Measurements from ENCODE around the gene TSC2. TPM values are rescaled to one million over a fixed set of nuclear protein-coding genes. Genes with fewer than 3 reads are reported as not detected.
A peak's percentile ranks its signal among the peaks of the same experiment; 100 is the strongest.

TSC2 gene
- total RNA-seq, 1 experiment from 2014 or later, result 59.3 TPM

DNA sequence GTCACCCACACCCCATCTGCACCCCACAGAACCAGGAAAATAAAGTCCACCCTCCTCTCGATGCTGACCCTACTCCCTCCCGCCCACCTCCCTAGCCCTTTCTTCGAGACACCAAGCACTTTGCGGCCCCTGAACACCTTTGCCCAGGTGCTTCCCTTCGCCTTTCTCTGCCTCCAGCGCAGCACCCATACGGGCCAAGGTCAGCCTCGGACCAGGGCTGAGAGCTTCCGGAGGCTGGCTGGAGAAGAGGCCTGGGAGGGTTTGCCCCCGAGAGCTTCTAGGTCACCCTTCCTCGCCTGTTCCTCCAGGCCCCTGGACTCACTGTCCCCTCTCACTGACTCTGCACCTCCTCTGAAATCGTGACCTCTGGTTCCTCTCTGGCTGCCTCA is 23.8 kb upstream of the TSC2 start:
- TF ChIP-seq EZH2phosphoT487 (IDR thresholded peaks at IDR 0.05; ENCODE audit: borderline replicate concordance, low read length) (no peak), EZH2 (IDR thresholded peaks at IDR 0.05; ENCODE audit: low read length, unreplicated experiment) (no peak)
- TF ChIP-seq, protein P1, sequence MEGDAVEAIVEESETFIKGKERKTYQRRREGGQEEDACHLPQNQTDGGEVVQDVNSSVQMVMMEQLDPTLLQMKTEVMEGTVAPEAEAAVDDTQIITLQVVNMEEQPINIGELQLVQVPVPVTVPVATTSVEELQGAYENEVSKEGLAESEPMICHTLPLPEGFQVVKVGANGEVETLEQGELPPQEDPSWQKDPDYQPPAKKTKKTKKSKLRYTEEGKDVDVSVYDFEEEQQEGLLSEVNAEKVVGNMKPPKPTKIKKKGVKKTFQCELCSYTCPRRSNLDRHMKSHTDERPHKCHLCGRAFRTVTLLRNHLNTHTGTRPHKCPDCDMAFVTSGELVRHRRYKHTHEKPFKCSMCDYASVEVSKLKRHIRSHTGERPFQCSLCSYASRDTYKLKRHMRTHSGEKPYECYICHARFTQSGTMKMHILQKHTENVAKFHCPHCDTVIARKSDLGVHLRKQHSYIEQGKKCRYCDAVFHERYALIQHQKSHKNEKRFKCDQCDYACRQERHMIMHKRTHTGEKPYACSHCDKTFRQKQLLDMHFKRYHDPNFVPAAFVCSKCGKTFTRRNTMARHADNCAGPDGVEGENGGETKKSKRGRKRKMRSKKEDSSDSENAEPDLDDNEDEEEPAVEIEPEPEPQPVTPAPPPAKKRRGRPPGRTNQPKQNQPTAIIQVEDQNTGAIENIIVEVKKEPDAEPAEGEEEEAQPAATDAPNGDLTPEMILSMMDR (conservative IDR thresholded peaks at IDR 0.05; ENCODE audit: low read depth, low read length), result no peak
- no peaks in the 10 kb centered on the region for H3K9me3 ChIP-seq (ENCODE audit: low read length)
- no peak overlapping the region for H3K9ac ChIP-seq (ENCODE audit: low read length)
- no peak overlapping the region for H3K4me2 ChIP-seq (ENCODE audit: low read length)
- H3F3A ChIP-seq (ENCODE audit: low read length, unreplicated experiment), result no peaks in the 10 kb centered on the region
- H3K9me2 ChIP-seq (replicated peaks; ENCODE audit: low read length), result no peaks in the 10 kb centered on the region
- H4K20me1 ChIP-seq (ENCODE audit: low read length), result no peaks in the 10 kb centered on the region
- H3K79me2 ChIP-seq (ENCODE audit: low read length), result peaks cover 21% of the 10 kb centered on the region
- ChIA-PET POLR2A (ENCODE audit: unreplicated experiment) (interaction anchor here (0.6 kb wide), 1 partner anchor 12 kb away, joined by 4 read pairs; no protein-coding TSS in a partner anchor), CTCF (no interaction called here)
- no peak for DNase-seq
- ATAC-seq, result no peak
- H3K27me3 ChIP-seq (ENCODE audit: low read length), result no peaks in the 10 kb centered on the region; the same call in 1 of the 2 replicates
- peaks cover 21% of the 10 kb centered on the region for H3K4me1 ChIP-seq (ENCODE audit: insufficient read depth, low read length)
- intact Hi-C loops (cut with micrococcal nuclease), result no loop called here
- H3K4me3 ChIP-seq (ENCODE audit: low read length), result no peak overlapping the region
- no TSS peak for BruUV-seq (replicated peaks)
- H2AFZ ChIP-seq (ENCODE audit: low read length), result no peak overlapping the region
- H3K27ac ChIP-seq (ENCODE audit: low read length), result no peak overlapping the region
- H3K36me3 ChIP-seq (ENCODE audit: low read depth, low read length), result no peaks in the 10 kb centered on the region

DNA sequence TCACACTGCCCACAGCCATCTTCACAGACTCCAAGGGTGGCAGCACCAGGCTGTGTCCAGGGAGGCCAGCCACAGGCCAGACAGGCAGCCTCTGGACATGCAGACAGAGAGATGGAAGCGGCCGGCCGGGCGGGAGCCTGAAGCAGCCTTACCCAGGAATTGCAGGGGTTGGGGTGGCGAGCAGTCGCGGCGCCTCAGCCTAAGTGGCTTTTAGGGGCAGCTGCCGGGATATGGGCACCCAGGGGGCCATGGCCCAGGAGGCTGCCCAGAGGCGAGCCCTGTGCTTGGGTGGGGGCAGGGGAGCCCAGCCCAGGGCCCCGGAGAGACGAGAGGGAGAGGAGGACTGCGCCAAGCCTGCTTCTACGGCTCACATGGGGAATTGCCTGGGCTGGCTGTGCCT is 22.5 kb upstream of the TSC2 start:
- H3K4me1 ChIP-seq (ENCODE audit: insufficient read depth, low read length), result peaks cover 21% of the 10 kb centered on the region
- peaks cover 26% of the 10 kb centered on the region for H3K79me2 ChIP-seq (ENCODE audit: low read length)
- no peak overlapping the region for H2AFZ ChIP-seq (ENCODE audit: low read length)
- H3K9me3 ChIP-seq (ENCODE audit: low read length), result no peaks in the 10 kb centered on the region
- no peaks in the 10 kb centered on the region for H3F3A ChIP-seq (ENCODE audit: low read length, unreplicated experiment)
- TF ChIP-seq, protein P1 (conservative IDR thresholded peaks at IDR 0.05; ENCODE audit: low read depth, low read length), result no peak
- TF ChIP-seq EZH2 (IDR thresholded peaks at IDR 0.05; ENCODE audit: low read length, unreplicated experiment) (no peak), EZH2phosphoT487 (IDR thresholded peaks at IDR 0.05; ENCODE audit: borderline replicate concordance, low read length) (no peak)
- no peak overlapping the region for H3K27ac ChIP-seq (ENCODE audit: low read length)
- no peak overlapping the region for H3K4me3 ChIP-seq (ENCODE audit: low read length)
- BruUV-seq (replicated peaks), result no TSS peak
- no peak overlapping the region for H3K4me2 ChIP-seq (ENCODE audit: low read length)
- H3K27me3 ChIP-seq (ENCODE audit: low read length), result no peaks in the 10 kb centered on the region; the same call in 1 of the 2 replicates
- ChIA-PET POLR2A (ENCODE audit: unreplicated experiment) (interaction anchor here (0.5 kb wide), 1 partner anchor 60 kb away, joined by 3 read pairs; no protein-coding TSS in a partner anchor), CTCF (no interaction called here)
- intact Hi-C loops (cut with micrococcal nuclease), result no loop called here
- DNase-seq (no peak), ATAC-seq (no peak)
- no peaks in the 10 kb centered on the region for H4K20me1 ChIP-seq (ENCODE audit: low read length)
- H3K9me2 ChIP-seq (replicated peaks; ENCODE audit: low read length), result no peaks in the 10 kb centered on the region
- no peak overlapping the region for H3K9ac ChIP-seq (ENCODE audit: low read length)
- H3K36me3 ChIP-seq (ENCODE audit: low read depth, low read length), result no peaks in the 10 kb centered on the region

DNA sequence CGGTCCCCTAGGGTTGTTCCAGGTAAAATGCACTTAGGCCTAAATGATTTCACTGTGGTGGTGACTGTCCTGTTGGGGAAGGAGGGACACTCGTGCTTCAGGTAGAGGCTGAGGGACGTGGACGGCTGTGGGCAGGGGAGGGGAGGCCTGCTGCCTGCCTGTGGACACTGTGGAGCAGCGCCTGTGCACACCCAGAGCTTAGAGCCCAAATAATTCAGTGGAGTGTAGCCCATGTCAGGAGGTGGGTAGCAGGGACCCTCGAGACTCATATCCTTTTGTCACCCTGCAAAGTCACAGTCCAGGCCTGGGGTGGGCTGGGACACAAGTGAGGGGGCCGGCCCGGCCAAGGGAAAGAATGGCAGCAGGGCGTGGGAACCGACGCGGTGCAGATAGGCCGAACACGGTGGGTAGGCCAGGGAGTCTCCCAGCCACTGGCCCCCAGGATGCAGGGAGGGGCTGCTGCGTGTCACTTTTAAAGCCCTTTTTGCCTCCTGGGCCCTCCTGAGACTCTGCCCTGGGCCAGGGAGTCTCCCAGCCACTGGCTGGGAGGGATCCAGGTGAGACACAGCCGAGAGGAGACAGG is 21.8 kb upstream of the TSC2 start:
- DNase-seq (no peak), ATAC-seq (no peak)
- ChIA-PET POLR2A (ENCODE audit: unreplicated experiment) (interaction anchor here (0.5 kb wide), 1 partner anchor 60 kb away, joined by 3 read pairs; no protein-coding TSS in a partner anchor), CTCF (no interaction called here)
- Histone ChIP-seq H4K20me1 (ENCODE audit: low read length) (no peaks in the 10 kb centered on the region), H3K79me2 (ENCODE audit: low read length) (peaks cover 29% of the 10 kb centered on the region), H3K4me1 (ENCODE audit: insufficient read depth, low read length) (peaks cover 21% of the 10 kb centered on the region), H3K9ac (ENCODE audit: low read length) (0 out of 2 replicates have a peak overlapping the region, but pooled peaks have one; percentile 27), H3F3A (ENCODE audit: low read length, unreplicated experiment) (no peaks in the 10 kb centered on the region), H2AFZ (ENCODE audit: low read length) (no peak overlapping the region), H3K4me2 (ENCODE audit: low read length) (peak overlapping the region; percentile 71), H3K9me2 (replicated peaks; ENCODE audit: low read length) (no peaks in the 10 kb centered on the region), H3K27ac (ENCODE audit: low read length) (no peak overlapping the region), H3K4me3 (ENCODE audit: low read length) (peak overlapping the region; percentile 59; the same call in 1 of the 2 replicates), H3K27me3 (ENCODE audit: low read length) (no peaks in the 10 kb centered on the region), H3K36me3 (ENCODE audit: low read depth, low read length) (no peaks in the 10 kb centered on the region), H3K9me3 (ENCODE audit: low read length) (no peaks in the 10 kb centered on the region)
- TF ChIP-seq, protein P1 (conservative IDR thresholded peaks at IDR 0.05; ENCODE audit: low read depth, low read length), result no peak
- TF ChIP-seq EZH2phosphoT487 (IDR thresholded peaks at IDR 0.05; ENCODE audit: borderline replicate concordance, low read length) (no peak), EZH2 (IDR thresholded peaks at IDR 0.05; ENCODE audit: low read length, unreplicated experiment) (no peak)
- intact Hi-C loops (cut with micrococcal nuclease), result no loop called here
- BruUV-seq (replicated peaks), result TSS peak; percentile 42

All from PC-3 (cell line).